ENCODE results near the gene MYBPC1.

GRCh38 chr12:101581190-101581589 lies 13.6 kb upstream of the MYBPC1 start:
- TF ChIP-seq POLR2A (IDR thresholded peaks at IDR 0.05) = no peak
- no peak for TF ChIP-seq CTCF (IDR thresholded peaks at IDR 0.05 in 4 of 5, conservative IDR thresholded peaks at IDR 0.05 in 1 of 5)
